GM10847 (cell line): ENCODE measurements around the gene PTPN6.

Experiments used
- POLR2A ChIP-seq: IDR thresholded peaks from 2 replicates; pipeline ENCODE4 v1.6.1; 2011; ENCODE audit not compliant: insufficient read length; ENCODE audit errors: extremely low read depth

Gene PTPN6

GRCh38 chr12:6956021-6956727 is 5.0 kb downstream of the PTPN6 start:
- TF ChIP-seq POLR2A: peak; percentile 20

GRCh38 chr12:6957151-6957701 is 6.1 kb downstream of the PTPN6 start:
- no peak for TF ChIP-seq POLR2A

DNA sequence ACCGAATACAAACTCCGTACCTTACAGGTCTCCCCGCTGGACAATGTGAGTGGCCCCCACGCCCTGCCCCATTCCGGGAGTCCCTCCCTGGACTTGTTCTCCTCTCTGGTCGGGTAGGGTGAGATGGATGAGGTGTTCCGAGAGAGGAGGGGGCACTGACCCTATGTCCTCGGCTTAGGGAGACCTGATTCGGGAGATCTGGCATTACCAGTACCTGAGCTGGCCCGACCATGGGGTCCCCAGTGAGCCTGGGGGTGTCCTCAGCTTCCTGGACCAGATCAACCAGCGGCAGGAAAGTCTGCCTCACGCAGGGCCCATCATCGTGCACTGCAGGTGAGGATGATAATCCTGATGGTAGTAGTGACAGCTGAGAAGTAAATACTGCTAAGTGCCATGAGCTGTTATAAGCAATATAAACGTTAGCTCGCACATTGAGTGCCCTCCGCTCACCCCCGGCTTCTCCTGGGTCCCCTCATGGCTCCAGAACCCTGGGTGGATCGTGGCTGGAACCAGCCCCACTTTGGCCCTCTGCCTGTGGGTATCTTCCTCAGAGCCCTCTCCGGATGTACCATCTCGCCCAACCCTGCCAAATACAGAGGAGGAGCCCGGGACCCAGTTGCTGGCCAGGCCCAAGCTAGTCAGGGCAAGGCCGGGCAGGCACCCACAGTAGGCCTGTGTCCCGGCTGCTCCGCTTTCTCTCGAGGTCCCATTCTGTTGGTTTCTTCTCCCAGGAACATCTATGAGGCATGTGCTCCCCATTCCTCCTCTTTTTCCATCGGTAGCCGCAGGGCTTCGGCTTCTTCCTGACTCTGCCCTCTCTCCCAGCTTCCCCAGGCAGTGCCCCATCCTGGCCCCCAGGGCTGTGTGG is 6.8 kb downstream of the PTPN6 start:
- TF ChIP-seq POLR2A: peak; percentile 2

DNA sequence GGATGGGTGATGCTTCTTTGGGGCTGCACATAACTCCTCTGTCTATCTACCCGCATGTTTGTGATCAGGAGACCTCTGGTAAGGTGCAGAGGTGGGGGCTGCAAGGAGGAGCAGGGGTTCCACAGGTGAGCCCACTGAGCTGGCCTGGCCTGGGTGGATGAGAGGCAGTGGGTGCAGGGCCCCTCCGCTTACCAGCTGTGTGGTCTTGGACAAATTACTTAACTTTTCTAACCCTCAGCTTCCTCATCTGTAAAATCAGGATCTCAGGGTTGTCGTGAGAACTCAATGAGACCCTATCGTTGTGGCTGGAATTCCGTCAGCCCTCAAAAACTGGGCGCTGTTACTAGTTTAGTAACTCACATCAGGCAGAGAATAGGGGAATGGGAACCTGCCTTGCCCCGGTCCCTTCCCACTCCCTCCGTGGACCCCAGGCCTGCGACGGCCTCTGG is 7.5 kb downstream of the PTPN6 start:
- TF ChIP-seq POLR2A: no peak

- peak; percentile 70 for TF ChIP-seq POLR2A
Measured at GRCh38 chr12:6959058-6959804, 8.1 kb downstream of the PTPN6 start.

GRCh38 chr12:6959805-6960592 is 8.8 kb downstream of the PTPN6 start:
- no peak for TF ChIP-seq POLR2A

GRCh38 chr12:6960593-6961277 is 9.6 kb downstream of the PTPN6 start:
- TF ChIP-seq POLR2A: no peak

DNA sequence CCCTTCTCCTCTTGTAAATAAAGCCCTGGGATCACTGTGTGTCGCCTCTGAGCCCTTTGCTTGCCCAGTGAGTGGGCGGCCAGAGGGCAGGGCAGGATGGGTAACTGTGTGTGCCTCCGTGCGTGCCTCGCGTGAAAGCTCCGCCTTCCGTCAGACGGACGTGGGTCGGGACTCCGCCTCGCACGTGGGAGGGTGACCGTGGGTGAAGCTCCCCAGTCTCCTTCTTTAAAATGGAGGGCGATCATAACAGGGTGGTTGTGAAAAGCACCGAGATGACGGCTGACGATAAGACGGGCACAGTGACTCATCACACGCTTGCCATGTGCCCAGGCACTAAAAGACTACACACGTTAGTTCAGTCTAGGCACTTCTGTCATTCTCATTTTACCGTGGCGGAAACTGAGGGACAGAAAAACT is 10.1 kb downstream of the PTPN6 start:
- TF ChIP-seq POLR2A: no peak

DNA sequence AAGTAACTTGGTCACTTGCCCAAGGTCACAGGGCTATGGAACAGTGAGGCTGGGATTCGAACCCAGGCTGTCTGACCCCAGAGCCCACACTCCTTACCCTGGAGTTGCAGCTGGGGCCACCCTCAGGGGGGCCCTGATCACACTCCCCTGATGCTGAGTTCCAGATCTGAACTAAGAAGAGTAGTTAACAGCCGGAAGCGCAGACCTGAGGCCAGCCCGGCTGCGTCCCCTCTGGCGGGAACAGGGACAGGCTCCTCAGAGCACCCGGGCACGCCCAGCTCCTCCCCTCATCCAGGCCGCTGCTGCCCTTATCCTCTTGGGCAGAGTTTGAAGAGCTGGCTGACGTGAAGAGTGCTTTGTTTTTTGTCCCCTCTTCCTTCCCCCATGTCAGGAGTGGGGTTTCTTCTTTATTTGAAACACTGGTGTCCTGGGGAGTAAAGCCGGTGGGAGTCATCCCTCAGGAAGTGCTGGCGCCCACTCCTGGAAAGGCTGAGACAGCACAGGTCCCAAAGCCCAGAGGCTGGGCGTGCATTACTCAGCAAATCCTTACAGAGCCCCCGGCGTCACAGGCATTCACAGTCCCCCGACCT is 10.6 kb downstream of the PTPN6 start:
- TF ChIP-seq POLR2A: peak; percentile 32

- peak; percentile 34 for TF ChIP-seq POLR2A
Measured at GRCh38 chr12:6962285-6963015, 11.3 kb downstream of the PTPN6 start.

GRCh38 chr12:6963016-6963731 is 12.0 kb downstream of the PTPN6 start:
- TF ChIP-seq POLR2A: no peak

DNA sequence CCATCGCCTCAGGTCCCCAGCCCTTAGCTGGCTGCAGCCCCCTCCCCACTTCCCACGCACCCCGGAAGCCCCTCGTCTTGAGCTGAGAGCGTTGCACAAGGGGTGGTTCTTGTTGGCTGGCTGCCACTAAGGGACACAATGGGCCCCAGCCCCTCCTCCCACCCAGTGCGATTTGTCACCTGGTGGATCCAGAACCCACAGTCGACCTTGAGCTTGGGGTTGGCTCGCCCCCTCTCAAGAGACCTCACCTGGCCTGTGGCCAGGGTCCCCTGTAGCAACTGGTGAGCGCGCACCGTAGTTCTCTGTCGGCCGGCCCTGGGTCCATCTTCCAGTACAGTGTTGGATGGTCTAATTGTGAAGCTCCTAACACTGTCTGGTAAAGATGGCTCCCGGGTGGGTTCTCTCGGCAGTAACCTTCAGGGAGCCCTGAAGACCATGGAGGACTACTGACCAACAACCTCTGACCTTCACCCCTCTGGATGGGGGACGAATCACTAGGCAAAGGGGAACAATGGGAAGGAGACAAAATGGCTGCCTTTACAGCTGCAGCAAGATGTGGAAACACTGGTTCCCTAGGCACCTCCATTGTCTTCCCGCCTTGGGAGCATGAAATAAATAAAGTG is 12.7 kb downstream of the PTPN6 start:
- TF ChIP-seq POLR2A: no peak

- no peak for TF ChIP-seq POLR2A
Measured at GRCh38 chr12:6964605-6965025, 13.5 kb downstream of the PTPN6 start.
